ENCODE results near the gene JMJD7.

GRCh38 chr15:41789236-41789635, 38.7 kb upstream of the JMJD7 start:
- TF ChIP-seq, protein P1, sequence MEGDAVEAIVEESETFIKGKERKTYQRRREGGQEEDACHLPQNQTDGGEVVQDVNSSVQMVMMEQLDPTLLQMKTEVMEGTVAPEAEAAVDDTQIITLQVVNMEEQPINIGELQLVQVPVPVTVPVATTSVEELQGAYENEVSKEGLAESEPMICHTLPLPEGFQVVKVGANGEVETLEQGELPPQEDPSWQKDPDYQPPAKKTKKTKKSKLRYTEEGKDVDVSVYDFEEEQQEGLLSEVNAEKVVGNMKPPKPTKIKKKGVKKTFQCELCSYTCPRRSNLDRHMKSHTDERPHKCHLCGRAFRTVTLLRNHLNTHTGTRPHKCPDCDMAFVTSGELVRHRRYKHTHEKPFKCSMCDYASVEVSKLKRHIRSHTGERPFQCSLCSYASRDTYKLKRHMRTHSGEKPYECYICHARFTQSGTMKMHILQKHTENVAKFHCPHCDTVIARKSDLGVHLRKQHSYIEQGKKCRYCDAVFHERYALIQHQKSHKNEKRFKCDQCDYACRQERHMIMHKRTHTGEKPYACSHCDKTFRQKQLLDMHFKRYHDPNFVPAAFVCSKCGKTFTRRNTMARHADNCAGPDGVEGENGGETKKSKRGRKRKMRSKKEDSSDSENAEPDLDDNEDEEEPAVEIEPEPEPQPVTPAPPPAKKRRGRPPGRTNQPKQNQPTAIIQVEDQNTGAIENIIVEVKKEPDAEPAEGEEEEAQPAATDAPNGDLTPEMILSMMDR (IDR thresholded peaks at IDR 0.05), result no peak
- no peak for TF ChIP-seq POLR2A (IDR thresholded peaks at IDR 0.05)

All from uterus (tissue), 2 donors.